GM10248 (cell line): Measurements from ENCODE around the gene RAB8B.

Source experiments
- CTCF ChIA-PET: fragments of 300-600 bp; sonication (Branson Sonifier 250); formaldehyde crosslinking; extraction: SDS; loops from one replicate; lab custom pipeline; 2021; ENCODE audit warnings: antibody characterized with exemption; lab: Yijun Ruan, JAX
- POLR2A ChIA-PET: fragments of 350-650 bp; sonication (Branson Sonifier 250); formaldehyde crosslinking; extraction: SDS; loops from one replicate; lab custom pipeline; 2020; ENCODE audit warnings: antibody characterized with exemption; lab: Yijun Ruan, JAX
- DNase-seq: peaks from one replicate; pipeline ENCODE4 v3.0.0; 2012; ENCODE audit errors: extremely low spot score
- CTCF ChIP-seq: IDR thresholded peaks from 2 replicates; pipeline ENCODE4 v1.5.1; 2012; ENCODE audit warnings: mild to moderate bottlenecking, low read depth; ENCODE audit errors: extremely low read depth, missing control alignments, control extremely low read depth

The RAB8B gene

GRCh38 chr15:63188926-63189871 is at the start of gene RAB8B:
TSS of gene RAB8B (plus strand) at chr15:63189606. CDS start at chr15:63189625, 19 bp downstream.
- POLR2A ChIA-PET = interaction anchor here (0.6 kb wide), 1 partner anchor 195 kb away, joined by 7 read pairs; no protein-coding TSS in a partner anchor
- CTCF ChIA-PET = interaction anchor here (0.8 kb wide), 1 partner anchor 9 kb away, joined by 3 read pairs; no protein-coding TSS in a partner anchor
- TF ChIP-seq CTCF = no peak
- peak; percentile 94 for DNase-seq

- ChIA-PET POLR2A (no interaction called here), CTCF (no interaction called here)
- TF ChIP-seq CTCF = no peak
- no peak for DNase-seq
These were observed 48.5 kb upstream of the RAB8B start for GRCh38 chr15:63140936-63141335.

GRCh38 chr15:63145426-63145825 is 44.0 kb upstream of the RAB8B start:
- ChIA-PET POLR2A (no interaction called here), CTCF (interaction anchor here (1.0 to 1.5 kb wide), 2 partner anchors 10 to 11 kb away, joined by 3 read pairs; no protein-coding TSS in a partner anchor)
- DNase-seq = no peak
- TF ChIP-seq CTCF = no peak

GRCh38 chr15:63146684-63147083 is 42.7 kb upstream of the RAB8B start:
- POLR2A ChIA-PET = interaction anchor here (0.6 kb wide), 1 partner anchor 11 kb away, joined by 5 read pairs; no protein-coding TSS in a partner anchor
- CTCF ChIA-PET = interaction anchor here (0.8 to 2.5 kb wide), 10 partner anchors 9 to 256 kb away, joined by 3 to 7 read pairs (median 4); no protein-coding TSS in a partner anchor
- no peak for TF ChIP-seq CTCF
- no peak for DNase-seq

- no peak for TF ChIP-seq CTCF
- ChIA-PET CTCF (interaction anchor here (1.4 kb wide), 1 partner anchor 13 kb away, joined by 3 read pairs; no protein-coding TSS in a partner anchor), POLR2A (no interaction called here)
- no peak for DNase-seq
These were observed 37.7 kb upstream of the RAB8B start for GRCh38 chr15:63151665-63152064.

GRCh38 chr15:63155486-63155885 is 33.9 kb upstream of the RAB8B start:
- no peak for TF ChIP-seq CTCF
- no peak for DNase-seq
- POLR2A ChIA-PET = no interaction called here
- CTCF ChIA-PET = interaction anchor here (1.0 kb wide), 2 partner anchors 9 to 108 kb away, joined by 3 read pairs; no protein-coding TSS in a partner anchor
